Endothelial cell of umbilical vein (primary cell): ENCODE data around the gene PEX10.

Experiments
- EZH2 ChIP-seq: IDR thresholded peaks from 2 replicates; pipeline ENCODE4 v1.6.1; 2012; ENCODE audit warnings: borderline replicate concordance, low read depth, mild to moderate bottlenecking, moderate library complexity, low read length, inconsistent platforms; ENCODE audit not compliant: severe bottlenecking
- JUN ChIP-seq: IDR thresholded peaks from 2 replicates; pipeline ENCODE4 v1.6.1; 2011; ENCODE audit warnings: borderline replicate concordance, low read depth; ENCODE audit not compliant: insufficient read length, insufficient read depth
- POLR2A ChIP-seq: IDR thresholded peaks from 2 replicates; pipeline ENCODE4 v1.6.1; 2012; ENCODE audit warnings: low read depth, mild to moderate bottlenecking, control low read depth, low read length
- POLR2AphosphoS5 ChIP-seq: IDR thresholded peaks from 2 replicates; pipeline ENCODE4 v1.6.1; 2012; ENCODE audit warnings: low read depth, mild to moderate bottlenecking, control low read depth, low read length, moderate library complexity; ENCODE audit not compliant: insufficient read depth
- TF ChIP-seq, protein P1 (sequence below), 2 donors: IDR thresholded peaks; 1 replicate in 1 of 2; 2 replicates in 1 of 2; pipeline ENCODE4 v1.5.1; 2011; ENCODE audit warnings: low read length in 2 of 2, mild to moderate bottlenecking in 2 of 2, moderate library complexity in 2 of 2, control low read depth in 1 of 2, inconsistent platforms in 1 of 2, low read depth in 1 of 2; ENCODE audit not compliant: insufficient read depth in 1 of 2; ENCODE audit errors: extremely low read depth in 1 of 2
- TF ChIP-seq, protein P2 (sequence below): IDR thresholded peaks from 2 replicates; pipeline ENCODE4 v1.6.1; 2011; ENCODE audit not compliant: insufficient read depth, insufficient read length

DNA sequence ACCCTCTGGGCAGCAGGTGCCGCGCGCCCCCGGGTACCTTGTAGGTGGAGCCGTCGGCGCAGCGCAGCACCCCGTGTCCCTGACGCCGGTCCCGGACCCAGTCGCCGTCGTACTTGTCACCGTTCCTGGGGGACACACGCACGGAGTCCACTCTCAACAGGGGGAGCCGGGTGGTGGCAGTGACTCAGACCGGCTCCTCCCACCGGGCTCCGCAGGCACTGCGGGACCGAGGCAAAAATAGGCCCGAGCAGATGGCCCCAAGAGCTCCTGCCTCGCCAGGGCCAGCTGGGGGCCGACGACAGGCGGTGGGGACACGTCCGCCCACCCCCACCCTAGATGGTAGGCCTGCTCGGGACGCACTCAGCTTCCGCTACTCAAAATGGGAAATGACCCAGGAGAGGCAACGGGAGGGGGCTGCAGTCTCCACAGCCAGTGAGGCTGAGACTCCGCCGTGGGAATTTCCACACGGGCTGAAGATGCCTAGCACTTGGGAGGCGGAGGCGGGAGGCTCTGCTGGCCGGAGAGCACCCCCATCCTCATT lies 27.4 kb downstream of the PEX10 start:
- TF ChIP-seq, protein P1, sequence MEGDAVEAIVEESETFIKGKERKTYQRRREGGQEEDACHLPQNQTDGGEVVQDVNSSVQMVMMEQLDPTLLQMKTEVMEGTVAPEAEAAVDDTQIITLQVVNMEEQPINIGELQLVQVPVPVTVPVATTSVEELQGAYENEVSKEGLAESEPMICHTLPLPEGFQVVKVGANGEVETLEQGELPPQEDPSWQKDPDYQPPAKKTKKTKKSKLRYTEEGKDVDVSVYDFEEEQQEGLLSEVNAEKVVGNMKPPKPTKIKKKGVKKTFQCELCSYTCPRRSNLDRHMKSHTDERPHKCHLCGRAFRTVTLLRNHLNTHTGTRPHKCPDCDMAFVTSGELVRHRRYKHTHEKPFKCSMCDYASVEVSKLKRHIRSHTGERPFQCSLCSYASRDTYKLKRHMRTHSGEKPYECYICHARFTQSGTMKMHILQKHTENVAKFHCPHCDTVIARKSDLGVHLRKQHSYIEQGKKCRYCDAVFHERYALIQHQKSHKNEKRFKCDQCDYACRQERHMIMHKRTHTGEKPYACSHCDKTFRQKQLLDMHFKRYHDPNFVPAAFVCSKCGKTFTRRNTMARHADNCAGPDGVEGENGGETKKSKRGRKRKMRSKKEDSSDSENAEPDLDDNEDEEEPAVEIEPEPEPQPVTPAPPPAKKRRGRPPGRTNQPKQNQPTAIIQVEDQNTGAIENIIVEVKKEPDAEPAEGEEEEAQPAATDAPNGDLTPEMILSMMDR (IDR thresholded peaks at IDR 0.05; ENCODE audit: extremely low read depth in 1 of 2, insufficient read depth in 1 of 2, low read depth in 1 of 2, low read length in 2 of 2): no peak
- no peak for TF ChIP-seq POLR2AphosphoS5
- TF ChIP-seq, protein P2, sequence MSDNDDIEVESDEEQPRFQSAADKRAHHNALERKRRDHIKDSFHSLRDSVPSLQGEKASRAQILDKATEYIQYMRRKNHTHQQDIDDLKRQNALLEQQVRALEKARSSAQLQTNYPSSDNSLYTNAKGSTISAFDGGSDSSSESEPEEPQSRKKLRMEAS: no peak
- no peak for TF ChIP-seq POLR2A
- TF ChIP-seq EZH2: no peak
- no peak for TF ChIP-seq JUN
